UCSD-AML1 (cell line): ENCODE results near the gene GFER.
A peak's percentile ranks its signal among the peaks of the same experiment; 100 is the strongest.
"Not testable (repeated sequence)": the region's sequence is repeated elsewhere in the genome, so short reads cannot be mapped to it uniquely, and the experiment has no call there.

Experiments
- DNase-seq: peaks from one replicate; lab custom pipeline; 2025; ENCODE audit not compliant: unreplicated experiment; lab: John Stamatoyannopoulos, UW

GFER gene

DNA sequence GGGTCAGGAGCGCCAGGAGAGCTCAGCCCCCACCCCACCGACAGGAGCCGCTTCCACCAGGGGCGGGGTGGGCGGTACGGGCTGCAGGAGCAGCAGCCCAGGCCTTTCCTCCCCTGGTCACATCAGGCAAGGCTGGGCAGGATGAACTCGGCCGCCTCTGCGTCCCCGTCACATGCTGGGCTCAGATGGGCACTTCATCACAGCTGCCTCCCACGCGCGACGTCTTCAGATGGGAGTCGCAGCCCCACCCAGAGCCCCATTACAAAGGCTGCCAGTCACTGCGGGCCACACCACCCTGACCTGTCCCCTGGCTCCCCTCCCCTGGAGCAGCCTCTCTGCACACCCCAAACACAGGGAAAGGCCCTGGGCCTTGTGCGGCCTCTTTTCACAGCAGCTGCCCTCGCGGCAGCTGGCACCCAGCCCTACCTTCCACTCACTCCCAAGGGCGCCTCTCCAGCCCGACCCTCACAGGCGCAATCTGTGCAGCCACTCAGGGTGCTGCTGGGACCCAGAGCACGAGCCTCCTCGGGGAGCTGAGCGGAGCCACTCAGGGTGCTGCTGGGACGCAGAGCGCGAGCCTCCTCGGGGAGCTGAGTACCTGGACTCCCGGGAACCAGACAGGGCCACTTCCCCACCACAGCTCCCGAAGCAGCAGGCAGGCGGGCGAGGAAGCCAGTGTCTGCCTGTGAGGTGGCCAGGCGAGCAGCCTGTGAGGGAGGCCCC lies 21.0 kb downstream of the GFER start:
- DNase-seq: no peak

DNA sequence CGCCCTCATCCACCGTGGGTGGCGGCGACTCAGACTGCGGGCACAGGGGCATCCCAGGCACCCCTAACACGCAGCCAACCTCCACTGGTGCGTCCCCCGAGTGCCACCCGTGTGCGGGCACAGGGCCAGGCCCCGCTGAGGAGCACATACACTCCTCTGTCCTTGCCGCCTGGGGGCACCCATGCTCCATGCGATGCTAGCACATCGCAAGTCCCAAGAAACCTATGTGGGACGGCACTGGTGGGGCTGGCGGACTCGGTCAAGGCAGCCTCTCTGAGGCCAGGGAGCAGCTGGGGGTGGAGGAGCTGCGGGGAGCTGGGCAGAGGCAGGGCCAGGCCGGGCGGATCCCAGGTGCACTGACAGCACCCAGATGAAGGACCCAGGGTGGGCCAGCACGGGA lies 21.7 kb downstream of the GFER start:
- DNase-seq: no peak

DNA sequence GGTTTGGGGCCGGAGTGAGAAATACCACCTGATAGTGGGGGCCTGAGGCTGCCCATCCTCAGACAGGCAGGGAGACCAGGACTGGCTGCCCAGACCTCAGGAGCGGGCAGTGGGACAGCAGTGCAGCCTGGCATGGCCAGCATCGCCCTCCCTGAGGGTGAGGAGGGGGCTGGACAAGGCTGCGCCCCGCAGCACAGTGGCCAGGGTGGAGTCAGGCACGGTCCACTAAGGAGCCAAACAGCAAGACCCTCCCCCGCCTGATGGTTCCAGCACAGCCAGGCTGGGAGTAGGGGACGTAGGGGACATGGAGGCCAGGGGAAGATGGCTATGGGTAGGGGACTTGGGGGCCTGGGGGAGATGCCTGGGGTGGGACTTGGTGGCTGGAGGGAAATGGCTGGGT lies 22.3 kb downstream of the GFER start:
- no peak for DNase-seq

DNA sequence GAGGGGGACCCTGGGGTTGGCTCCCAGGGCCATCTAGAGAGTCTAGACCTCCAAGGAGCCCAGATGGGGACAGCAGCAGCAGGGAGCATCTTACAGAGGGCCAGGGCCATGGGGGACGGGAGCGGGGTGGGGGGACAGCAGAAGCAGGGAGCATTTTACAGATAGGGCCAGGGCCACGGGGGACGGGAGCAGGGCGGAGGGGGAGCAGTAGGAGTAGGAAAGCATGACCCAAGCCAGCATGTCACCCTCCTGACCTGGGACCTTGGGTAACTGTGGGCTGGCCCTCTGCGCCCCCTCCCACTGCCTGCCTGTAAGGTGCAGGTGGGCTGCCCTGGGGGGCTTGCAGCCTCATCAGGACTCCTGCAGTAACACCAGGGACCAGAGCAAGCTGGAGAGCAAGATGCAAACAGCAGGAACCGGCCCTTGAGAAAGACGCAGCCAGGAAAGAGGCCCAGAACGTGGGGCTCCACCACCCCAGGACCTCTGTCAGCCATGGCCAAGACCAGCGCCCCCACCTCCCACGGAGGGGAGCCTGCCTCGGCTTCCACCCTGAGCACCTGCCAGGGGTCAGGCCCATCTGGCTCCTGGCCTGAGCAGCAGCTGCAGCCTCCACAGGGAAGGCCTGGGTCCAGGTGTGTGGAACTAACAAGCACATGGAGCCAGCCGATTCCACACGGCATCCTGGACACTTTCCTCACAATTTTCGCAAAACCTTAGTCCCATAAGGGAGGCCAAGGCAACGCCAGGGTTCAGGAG lies 23.3 kb downstream of the GFER start:
- DNase-seq: no peak

- no peak for DNase-seq
Measured at GRCh38 chr16:2008009-2008526, 24.1 kb downstream of the GFER start.

- DNase-seq: peak; percentile 36
Measured at GRCh38 chr16:2008631-2009163, 24.7 kb downstream of the GFER start.

- no peak for DNase-seq
Measured at GRCh38 chr16:2009164-2009711, 25.2 kb downstream of the GFER start.

DNA sequence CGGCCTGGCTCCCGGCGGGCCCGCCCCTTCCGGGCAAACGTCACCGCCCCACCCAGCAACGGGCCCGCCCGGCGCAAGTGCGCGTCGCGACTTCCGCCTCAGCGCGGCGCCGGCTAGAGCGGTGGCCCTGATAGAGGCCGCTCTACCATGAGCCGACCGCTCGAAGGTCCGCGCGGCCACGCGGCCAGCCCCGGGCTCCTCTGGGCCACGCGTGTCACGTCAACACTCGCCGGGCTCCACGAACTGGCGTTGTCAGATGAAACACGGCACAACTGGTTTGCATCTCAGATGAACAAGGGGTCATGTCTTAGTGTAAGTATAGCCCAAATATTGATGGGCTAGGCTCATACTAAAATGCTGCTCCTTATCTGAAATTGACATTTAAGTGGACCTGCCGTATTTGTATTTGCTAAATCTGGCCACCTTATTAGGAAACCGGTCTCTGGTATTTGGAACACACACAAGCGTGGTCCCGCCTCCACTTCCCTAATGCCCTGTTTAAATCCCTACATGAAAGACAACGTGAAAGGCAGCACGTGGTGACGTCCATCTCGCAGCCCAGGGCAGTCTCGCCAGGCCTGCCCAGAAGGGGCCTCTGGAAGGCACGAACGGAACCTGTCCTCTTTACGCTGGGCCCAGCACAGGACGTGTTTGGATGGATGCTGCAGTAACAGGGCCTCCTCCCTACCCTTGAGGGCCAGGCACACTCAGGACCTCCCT lies 26.0 kb downstream of the GFER start, which contains the start of gene ZNF598:
Gene ZNF598, minus strand, starts transcription at position 31 of the 720 bp plus-strand sequence.
- peak; percentile 89 for DNase-seq

- not testable (repeated sequence) for DNase-seq
Measured at GRCh38 chr16:2011726-2012125, 27.7 kb downstream of the GFER start.

DNA sequence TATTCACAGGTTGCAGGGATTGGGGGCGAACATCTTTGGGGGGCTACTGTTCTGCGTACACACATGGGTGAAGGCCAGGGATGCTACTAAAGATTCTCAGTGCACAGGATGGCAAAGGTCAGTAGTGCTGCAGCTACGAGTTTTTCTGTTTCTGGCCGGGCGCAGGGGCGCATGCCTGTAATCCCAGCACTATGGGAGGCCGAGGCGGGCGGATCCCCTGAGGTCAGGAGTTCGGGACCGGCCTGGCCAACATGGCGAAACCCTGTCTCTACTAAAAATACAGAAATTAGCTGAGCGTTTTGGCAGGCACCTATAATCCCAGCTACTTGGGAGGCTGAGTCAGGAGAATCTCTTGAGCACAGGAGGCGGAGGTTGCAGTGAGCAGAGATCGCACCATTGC lies 29.5 kb downstream of the GFER start:
- DNase-seq: no peak

- DNase-seq: no peak
Measured at GRCh38 chr16:2015117-2015946, 31.3 kb downstream of the GFER start.

DNA sequence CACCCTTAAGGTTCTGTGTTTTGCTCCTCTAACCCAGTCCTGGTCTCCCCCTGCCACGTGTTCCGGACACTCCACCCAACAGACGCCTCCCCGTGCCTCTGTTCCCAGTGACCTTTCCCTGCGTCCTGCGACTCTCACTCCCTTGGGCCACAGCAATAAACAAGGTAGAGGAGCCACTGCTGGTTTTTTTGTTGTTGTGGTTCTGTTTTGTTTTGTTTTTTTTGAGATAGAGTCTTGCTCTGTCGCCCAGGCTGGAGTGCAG lies 31.9 kb downstream of the GFER start:
- no peak for DNase-seq

DNA sequence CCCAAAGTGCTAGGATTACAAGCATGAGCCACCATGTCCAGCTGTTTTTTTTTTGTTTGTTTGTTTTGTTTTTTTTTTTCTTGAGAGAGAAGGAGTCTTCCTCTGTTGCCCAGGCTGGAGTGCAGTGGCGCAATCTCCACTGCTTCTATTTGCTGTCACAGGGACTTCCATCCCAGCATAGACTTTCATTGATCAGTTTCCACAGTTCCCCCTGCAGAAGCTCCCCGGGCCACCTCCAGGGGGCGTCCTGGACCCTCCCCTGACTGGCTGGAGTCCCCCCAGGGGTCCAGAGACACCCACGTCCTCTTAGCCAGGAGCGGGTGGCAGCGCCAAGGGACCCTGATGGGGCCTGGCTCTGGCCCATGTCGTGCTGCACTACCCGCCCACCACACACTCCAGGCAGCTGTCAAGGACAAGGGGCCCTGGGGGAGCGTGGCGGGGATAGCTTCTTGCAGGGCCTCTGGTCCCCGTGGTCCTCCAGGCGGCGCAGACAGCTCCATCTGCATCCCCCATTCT lies 32.5 kb downstream of the GFER start:
- no peak for DNase-seq

- no peak for DNase-seq
Measured at GRCh38 chr16:2019518-2019920, 35.5 kb downstream of the GFER start, which contains the start of gene NPW. TSS of gene NPW (plus strand) at chr16:2019785.

GRCh38 chr16:2019921-2020831 lies 36.2 kb downstream of the GFER start:
- no peak for DNase-seq

GRCh38 chr16:2022723-2023091 lies 38.7 kb downstream of the GFER start:
- peak; percentile 74 for DNase-seq

DNA sequence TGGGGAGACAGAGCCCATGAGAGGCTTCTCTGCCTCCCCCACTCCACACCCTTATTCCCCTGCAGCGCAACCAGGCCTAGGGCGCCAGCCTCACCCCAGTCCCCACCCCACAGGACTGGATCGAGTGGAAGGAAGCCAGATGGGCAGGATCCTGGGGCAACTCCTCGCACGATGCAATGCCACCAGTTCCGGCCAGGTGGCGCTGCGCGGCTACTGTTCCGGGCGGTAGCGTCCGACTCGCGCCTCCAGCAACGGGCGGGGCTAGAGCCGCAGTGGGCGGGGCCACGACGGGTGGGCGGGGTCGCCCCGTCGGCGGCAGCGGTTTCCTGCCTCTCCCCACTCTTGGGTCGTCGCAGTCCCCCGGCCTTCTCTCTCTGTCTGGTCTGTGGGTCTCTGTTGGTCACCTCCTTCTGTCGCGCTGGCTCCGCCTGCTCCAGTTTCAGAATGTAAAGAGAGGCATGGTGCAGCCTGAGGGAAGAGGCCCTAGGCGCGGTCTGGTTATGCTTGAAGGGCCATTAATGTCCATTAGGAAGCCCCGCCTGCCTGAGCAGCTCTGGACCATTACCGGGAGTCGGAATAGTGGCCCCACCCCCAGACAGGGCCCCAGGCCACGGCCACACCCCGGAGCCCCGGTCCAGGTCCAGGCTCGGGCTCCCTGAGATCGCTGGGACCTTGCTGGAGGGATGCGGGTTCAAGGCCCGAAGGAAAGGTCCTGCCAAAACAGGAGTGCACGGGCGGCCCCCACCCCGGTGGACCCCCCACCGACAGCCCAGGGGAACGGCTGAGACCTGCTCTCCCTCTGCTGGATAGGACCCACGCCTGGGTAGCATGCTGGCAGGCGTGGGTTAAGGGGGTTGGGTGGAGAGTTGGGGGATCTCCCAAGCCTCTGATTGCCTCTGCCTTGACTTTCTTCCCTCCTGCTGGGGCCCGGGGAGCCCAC lies 39.4 kb downstream of the GFER start:
- DNase-seq: peak; percentile 96

DNA sequence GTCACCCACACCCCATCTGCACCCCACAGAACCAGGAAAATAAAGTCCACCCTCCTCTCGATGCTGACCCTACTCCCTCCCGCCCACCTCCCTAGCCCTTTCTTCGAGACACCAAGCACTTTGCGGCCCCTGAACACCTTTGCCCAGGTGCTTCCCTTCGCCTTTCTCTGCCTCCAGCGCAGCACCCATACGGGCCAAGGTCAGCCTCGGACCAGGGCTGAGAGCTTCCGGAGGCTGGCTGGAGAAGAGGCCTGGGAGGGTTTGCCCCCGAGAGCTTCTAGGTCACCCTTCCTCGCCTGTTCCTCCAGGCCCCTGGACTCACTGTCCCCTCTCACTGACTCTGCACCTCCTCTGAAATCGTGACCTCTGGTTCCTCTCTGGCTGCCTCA lies 40.0 kb downstream of the GFER start:
- no peak for DNase-seq
